Cerebellar nuclear complex (tissue), 1 donor: Measurements from ENCODE around the gene R3HDM2.
"Not testable (repeated sequence)": the region's sequence is repeated elsewhere in the genome, so short reads cannot be mapped to it uniquely, and the experiment has no call there.

Source experiments
- DNase-seq, 2 experiments: peaks; one replicate each; lab custom pipeline; 2025; lab: John Stamatoyannopoulos, UW

R3HDM2 gene

DNA sequence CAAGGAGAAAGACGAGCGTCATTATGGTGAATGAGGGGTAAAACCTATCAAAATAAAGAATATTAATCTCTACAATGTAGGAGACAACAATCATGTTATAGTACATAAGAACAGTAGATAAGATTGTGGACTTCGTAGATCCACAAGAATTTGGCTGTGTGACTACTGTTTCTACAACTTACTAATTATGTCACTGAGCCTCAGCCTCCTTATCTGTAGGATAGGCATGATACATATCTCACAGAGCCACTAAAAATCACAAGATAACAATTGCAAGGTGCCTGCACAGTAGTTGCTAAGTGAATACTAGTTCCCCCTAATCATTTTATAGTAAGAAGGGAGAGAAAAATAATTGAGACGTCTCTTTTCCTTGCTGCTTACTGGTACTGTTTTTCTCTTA is 101.6 kb downstream of the R3HDM2 start:
- no peak for DNase-seq

DNA sequence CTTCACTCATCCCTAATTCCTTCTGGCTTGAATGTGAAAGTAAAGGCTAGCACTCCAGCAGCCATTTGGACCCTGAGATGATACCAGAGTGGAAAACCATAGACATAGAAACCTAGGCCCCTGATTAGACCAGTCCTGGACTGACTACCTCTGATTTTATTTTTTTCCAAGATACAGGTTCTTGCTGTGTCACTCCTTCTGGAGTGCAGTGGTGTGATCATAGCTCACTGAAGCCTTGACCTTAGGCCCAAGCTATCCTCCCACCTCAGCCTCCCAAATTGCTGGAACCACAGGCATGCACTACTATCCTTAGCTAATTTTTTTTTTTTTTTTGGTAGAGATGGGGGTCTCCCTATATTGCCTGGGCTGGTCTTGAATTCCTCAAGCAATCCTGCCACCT is 105.4 kb downstream of the R3HDM2 start:
- DNase-seq = no peak

DNA sequence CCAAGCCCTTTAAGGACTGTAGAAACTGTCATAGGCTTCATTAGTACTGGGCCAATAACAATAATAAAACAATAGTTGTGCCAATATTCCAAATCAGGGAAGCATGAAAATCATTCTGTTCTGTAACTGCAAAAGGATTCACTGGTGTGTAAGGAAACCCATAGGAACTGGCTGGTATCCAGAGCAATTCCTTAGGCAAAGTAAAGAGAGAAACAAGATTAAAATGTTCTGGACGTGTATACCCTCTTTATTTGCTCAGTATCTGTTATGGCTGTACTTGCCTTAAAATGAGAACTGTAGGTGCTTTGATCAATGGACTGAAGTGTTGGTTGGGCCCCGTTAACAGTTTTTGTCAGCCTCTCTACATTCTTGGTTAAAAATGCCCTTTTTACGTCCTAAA is 107.4 kb downstream of the R3HDM2 start:
- DNase-seq = no peak

- DNase-seq = no peak
Measured at GRCh38 chr12:57320639-57321038, 110.2 kb downstream of the R3HDM2 start.

DNA sequence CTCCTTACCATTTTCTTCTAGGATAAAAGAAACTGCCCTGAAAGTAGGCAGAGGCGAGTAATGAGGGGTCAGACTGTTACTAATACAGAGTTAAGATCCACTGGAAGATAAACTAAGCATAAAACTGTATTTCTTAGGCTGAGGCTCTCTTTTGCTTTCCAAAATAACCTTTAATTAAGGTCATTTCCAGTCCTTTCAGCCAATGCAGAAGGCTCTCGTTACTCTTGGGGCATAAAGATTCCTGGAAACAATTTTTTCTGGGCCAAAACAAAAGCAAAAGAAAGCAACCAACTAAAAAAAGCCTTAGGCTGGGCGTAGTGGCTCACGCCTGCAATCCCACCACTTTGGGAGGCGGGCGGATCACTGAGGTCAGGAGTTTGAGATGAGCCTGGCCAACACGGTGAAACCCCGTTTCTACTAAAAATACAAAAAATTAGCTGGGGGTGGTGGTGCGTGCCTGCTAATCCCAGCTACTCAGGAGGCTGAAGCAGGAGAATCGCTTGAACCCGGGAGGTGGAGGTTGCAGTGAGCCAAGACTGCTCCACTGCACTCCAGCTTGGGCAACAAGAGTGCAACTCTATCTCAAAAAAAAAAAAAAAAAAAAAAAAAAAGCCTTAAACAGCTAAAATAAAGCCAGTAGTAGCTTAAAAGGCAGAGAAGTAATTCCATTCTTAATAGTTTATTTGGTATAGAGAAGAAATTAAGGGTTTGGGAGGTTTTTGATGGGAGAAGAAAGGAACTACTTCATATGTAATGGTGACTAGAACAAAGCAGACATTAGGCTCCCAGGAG is 111.0 kb downstream of the R3HDM2 start:
- no peak for DNase-seq

GRCh38 chr12:57315681-57316080 is 115.2 kb downstream of the R3HDM2 start:
- no peak for DNase-seq

DNA sequence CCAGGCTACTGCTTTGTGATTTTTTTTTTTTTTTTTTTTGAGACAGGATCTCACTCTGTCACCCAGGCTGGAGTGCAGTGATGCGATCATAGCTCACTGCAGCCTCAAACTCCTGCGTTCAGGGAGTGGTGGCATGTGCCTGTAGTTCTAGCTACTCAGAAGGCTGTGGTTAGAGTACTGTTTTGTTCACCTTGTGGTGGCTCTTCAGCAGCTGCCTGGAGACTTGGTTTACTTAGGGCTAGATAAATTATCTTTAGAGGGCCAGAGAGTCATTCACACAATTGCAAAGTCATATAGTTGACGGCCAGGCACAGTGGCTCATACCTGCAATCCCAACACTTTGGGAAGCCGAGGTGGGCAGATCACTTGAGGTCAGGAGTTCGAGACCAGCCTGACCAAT is 118.6 kb downstream of the R3HDM2 start:
- DNase-seq = not testable (repeated sequence)

- DNase-seq = no peak
Measured at GRCh38 chr12:57309420-57309819, 121.4 kb downstream of the R3HDM2 start.

DNA sequence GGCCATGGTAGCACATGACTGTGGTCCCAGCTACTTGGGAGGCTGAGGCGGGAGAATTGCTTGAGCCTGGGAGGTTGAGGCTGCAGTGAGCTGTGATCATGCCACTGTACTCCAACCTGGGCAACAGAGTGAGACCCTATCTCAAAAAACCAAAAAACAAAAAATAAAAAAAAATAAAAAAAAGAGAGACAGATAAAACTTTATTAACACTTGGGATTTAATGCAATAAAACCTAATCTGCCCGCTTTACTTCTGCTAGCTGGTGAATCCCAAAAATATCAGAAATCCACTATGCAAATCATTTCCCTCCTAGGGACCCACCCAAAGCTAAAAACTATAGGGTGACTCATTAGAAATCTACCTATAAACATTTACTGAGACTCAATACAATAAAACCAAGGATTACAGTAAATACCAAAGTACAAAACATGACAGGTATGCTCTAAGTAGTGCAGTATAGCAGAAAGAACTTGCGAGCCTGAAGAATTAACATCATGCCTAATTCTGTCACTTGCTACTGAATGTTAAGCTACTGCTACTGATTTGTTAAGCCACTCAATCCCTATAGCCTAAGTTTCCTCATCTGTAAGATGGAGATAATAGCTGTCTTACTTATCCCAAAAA is 129.8 kb downstream of the R3HDM2 start:
- DNase-seq = no peak

- DNase-seq = no peak
Measured at GRCh38 chr12:57299514-57300016, 131.3 kb downstream of the R3HDM2 start.

- no peak for DNase-seq
Measured at GRCh38 chr12:57296291-57296690, 134.6 kb downstream of the R3HDM2 start.

DNA sequence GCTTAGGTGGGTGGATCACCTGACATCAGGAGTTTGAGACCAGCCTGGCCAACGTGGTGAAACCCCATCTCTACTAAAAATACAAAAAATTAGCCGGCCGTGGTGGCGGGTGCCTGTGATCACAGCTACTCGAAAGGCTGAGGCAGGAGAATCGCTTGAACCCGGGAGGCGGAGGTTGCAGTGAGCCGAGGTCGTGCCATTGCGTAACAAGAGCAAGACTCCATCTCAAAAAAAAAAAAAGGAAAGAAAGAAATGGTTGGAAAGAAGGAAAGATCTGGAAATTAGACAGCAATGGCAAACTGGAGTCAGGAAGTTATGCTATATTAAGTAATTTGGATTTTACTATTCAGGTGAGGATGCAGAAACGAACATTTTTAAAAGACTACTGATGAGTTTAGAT is 148.8 kb downstream of the R3HDM2 start:
- DNase-seq = not testable (repeated sequence)

GRCh38 chr12:57280211-57281062 is 150.4 kb downstream of the R3HDM2 start:
- DNase-seq = no peak

DNA sequence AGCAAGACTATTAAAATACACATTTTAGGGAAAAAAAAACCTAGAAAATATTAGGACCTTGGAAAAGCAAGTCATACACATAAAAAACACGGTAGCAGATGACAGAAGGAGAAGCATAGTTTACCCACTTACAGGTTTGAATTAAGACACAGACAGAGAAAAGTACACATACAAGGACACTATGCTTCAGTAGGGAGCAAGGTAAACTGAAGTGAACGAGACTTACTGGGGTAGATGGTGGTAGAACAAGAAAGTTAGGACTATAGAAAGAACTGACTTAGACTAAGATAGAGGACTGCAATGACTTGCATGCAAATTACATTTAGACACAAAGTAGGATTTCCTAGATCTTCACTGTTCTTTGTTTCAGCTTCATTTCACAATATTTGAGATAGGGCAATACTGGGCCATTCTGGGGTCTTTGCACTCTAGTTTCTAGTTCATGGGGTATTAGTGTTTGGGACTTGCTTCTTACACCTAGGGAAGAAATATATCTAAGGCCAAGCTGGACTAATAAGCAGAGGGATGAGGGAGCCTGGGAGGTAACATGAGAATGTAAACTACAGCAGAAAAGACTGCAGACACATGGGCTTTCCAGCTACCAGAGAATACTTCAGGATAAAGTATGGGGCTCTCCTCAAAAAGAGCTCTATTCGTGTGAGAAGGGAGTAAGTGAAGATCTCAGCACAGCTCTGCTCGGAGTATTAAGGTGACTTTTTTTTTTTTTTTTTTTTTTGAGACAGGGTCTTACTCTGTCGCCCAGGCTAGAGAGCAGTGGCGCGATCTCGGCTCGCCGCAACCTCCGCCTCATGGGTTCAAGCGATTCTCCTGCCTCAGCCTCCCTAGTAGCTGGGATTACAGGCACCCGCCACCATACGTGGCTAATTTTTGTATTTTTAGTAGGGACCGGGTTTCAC is 152.1 kb downstream of the R3HDM2 start:
- no peak for DNase-seq

- no peak for DNase-seq
Measured at GRCh38 chr12:57276935-57277563, 153.8 kb downstream of the R3HDM2 start.

DNA sequence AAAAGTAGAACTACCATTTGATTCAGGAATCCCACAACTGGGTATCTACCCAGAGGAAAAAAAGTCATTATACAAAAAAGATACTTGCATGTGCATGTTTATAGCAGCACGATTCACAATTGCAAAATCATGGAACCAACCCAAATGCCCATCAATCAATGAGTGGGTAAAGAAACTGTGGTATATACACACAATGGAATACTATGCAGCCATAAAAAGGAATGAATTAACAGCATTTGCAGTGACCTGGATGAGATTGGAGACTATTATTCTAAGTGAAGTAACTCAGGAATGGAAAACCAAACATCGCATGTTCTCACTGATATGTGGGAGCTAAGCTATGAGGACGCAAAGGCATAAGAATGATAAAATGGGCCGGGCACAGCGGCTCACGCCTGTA is 154.6 kb downstream of the R3HDM2 start:
- DNase-seq = not testable (repeated sequence)

- no peak for DNase-seq
Measured at GRCh38 chr12:57273516-57273915, 157.3 kb downstream of the R3HDM2 start.

DNA sequence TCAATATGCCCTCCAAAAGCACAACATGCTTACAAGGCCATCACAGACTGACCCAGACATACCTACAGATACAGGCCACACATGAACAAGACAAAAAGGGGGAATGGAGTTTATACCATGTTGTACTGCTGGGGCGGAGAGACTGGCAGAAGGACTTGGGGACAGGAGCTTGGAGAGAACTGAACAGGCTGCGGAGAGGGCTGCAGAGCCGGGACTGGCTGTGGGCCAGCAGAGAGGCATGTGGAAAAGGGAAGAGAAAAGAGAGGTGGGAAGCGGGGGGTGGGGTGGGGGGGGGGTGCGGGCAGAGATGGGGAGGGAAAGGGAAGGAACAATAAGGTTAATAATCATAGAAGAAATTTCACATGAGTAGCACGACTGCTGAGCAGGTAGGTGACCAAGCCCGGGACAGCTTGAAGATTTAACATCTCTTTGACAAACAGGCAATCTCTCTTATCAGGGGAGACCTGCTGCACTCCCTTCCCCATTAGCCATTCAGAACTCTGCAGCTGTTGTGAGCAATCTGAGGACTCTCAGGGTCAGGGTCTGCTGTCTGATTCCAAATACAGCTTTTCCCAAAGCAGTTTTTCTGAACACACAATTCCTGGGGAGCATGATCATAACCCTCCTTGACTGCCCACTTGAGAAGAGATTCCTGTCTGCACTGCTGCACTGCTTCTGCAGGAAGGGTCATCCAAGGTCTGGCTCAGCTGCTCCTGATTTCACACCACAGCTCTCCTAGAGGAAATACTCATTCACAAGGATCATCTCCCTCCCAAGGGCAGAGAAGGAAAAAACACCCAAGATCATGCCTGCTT is 158.3 kb downstream of the R3HDM2 start:
- no peak for DNase-seq

GRCh38 chr12:57270966-57271470 is 159.8 kb downstream of the R3HDM2 start:
- no peak for DNase-seq

GRCh38 chr12:57268264-57268663 is 162.6 kb downstream of the R3HDM2 start:
- DNase-seq = no peak
